DOHH2 (cell line): ENCODE data around the gene ACTR1B.

ENCODE experiments used
- CTCF ChIP-seq: fragments of 200-600 bp; sonication (generic); IDR thresholded peaks from one replicate; pipeline ENCODE4 v1.5.1; 2014; ENCODE audit warnings: antibody characterized with exemption, mild to moderate bottlenecking, low read depth, low read length; ENCODE audit not compliant: poor library complexity, severe bottlenecking
- EZH2phosphoT487 ChIP-seq: fragments of 200-600 bp; sonication (generic); IDR thresholded peaks from 2 replicates; pipeline ENCODE4 v1.6.1; 2017; ENCODE audit warnings: borderline replicate concordance, mild to moderate bottlenecking, antibody characterized with exemption, low read length, moderate library complexity, mixed read lengths

DNA sequence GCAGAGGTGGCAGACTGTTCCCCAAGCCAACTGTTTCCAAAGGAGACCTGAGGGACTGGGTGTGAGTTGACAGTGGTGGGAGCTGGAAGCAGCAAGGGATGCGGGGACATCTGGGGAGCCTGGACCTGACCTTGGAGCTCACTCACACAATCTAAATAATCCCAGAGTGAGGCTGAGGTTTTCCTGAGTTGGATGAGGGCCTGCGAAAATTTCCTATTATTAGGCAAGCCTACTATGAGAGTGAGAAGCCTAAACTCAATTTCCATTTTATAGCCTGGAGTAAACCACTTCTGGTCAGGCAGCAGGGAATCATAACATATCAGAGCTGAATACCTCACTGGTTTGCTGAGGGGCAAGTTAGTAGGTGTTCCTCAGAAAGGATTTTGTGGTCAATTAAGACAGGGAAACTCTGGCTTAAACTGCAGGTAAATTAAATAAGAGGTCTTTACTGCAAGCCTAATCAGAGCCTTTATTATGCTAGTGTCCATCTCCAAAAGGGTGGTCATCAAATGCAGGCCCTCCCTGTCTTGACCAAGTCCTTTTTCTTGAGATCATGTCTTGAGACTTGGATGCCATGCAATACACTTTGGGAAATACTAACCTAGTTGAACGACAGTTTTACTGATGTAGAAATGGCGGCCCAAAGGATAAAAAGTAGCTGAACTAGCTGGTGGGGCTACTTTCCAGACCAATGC, 19.7 kb downstream of the ACTR1B start:
- no peak for TF ChIP-seq CTCF
- no peak for TF ChIP-seq EZH2phosphoT487
